Astrocyte (in vitro differentiated cells and primary cell): ENCODE data around the gene PTPRD. TPM values are rescaled to one million over a fixed set of nuclear protein-coding genes. Genes with fewer than 3 reads are reported as not detected.

Experiments used
- DNase-seq: peaks from one replicate; pipeline ENCODE4 v3.0.0-alpha.2; 2010; ENCODE audit warnings: low read depth
- FAIRE-seq: peaks from 2 replicates; lab custom pipeline; 2011; peaks lifted over from hg19 to GRCh38; lab: Jason Lieb, UNC
- H2AFZ ChIP-seq: 2 replicates; pipeline ENCODE4 v1.6.0; 2012; ENCODE audit warnings: low read depth, low read length, inconsistent platforms
- H3K27ac ChIP-seq: 2 replicates; pipeline ENCODE4 v1.5.1; 2011; ENCODE audit warnings: low read depth, low read length, inconsistent platforms
- H3K27me3 ChIP-seq: 2 replicates; pipeline ENCODE4 v1.6.0; 2011; ENCODE audit warnings: low read length, inconsistent platforms; ENCODE audit not compliant: insufficient read depth
- H3K36me3 ChIP-seq: 2 replicates; pipeline ENCODE4 v1.5.1; 2011; ENCODE audit warnings: low read length, inconsistent platforms; ENCODE audit not compliant: insufficient read depth
- H3K4me1 ChIP-seq: 2 replicates; pipeline ENCODE4 v1.5.1; 2011; ENCODE audit warnings: low read length, inconsistent platforms; ENCODE audit not compliant: insufficient read depth
- H3K4me2 ChIP-seq: 2 replicates; pipeline ENCODE4 v1.6.0; 2012; ENCODE audit warnings: low read length, inconsistent platforms
- H3K4me3 ChIP-seq: 2 replicates; pipeline ENCODE4 v1.5.1; 2011; ENCODE audit warnings: low read depth, mild to moderate bottlenecking, low read length, inconsistent platforms; ENCODE audit not compliant: insufficient read depth
- H3K79me2 ChIP-seq: 2 replicates; pipeline ENCODE4 v1.6.0; 2012; ENCODE audit warnings: mild to moderate bottlenecking, low read length, inconsistent platforms; ENCODE audit not compliant: insufficient read depth
- H3K9ac ChIP-seq: 2 replicates; pipeline ENCODE4 v1.6.0; 2012; ENCODE audit warnings: mild to moderate bottlenecking, low read length, inconsistent platforms
- H3K9me3 ChIP-seq: 2 replicates; pipeline ENCODE4 v1.5.1; 2012; ENCODE audit warnings: low read depth, mild to moderate bottlenecking, low read length, inconsistent platforms; ENCODE audit not compliant: insufficient read depth
- H4K20me1 ChIP-seq: 2 replicates; pipeline ENCODE4 v1.6.0; 2012; ENCODE audit warnings: low read length, inconsistent platforms; ENCODE audit not compliant: insufficient read depth
- H3K27ac Mint-ChIP-seq: one replicate; pipeline ENCODE4 v1.8.0; 2021; ENCODE audit warnings: mild to moderate bottlenecking, mixed read lengths; ENCODE audit not compliant: unreplicated experiment
- H3K27me3 Mint-ChIP-seq: one replicate; pipeline ENCODE4 v1.8.0; 2021; ENCODE audit warnings: low read depth, mixed read lengths; ENCODE audit not compliant: unreplicated experiment
- H3K36me3 Mint-ChIP-seq: one replicate; pipeline ENCODE4 v1.8.0; 2021; ENCODE audit warnings: low read depth, mixed read lengths; ENCODE audit not compliant: unreplicated experiment
- H3K4me1 Mint-ChIP-seq: one replicate; pipeline ENCODE4 v1.8.0; 2021; ENCODE audit warnings: low read depth, mixed read lengths; ENCODE audit not compliant: unreplicated experiment
- H3K4me3 Mint-ChIP-seq: one replicate; pipeline ENCODE4 v1.8.0; 2021; ENCODE audit warnings: mild to moderate bottlenecking, moderate library complexity, mixed read lengths; ENCODE audit not compliant: unreplicated experiment
- H3K9me3 Mint-ChIP-seq: one replicate; pipeline ENCODE4 v1.8.0; 2021; ENCODE audit warnings: mild to moderate bottlenecking, mixed read lengths; ENCODE audit not compliant: unreplicated experiment
- EZH2 ChIP-seq: IDR thresholded peaks from 2 replicates; pipeline ENCODE4 v1.6.1; 2012; ENCODE audit warnings: mild to moderate bottlenecking, low read length, inconsistent platforms; ENCODE audit not compliant: insufficient read depth
- total RNA-seq: library from RNA; stranded (reverse); gene quantifications from 2 replicates; pipeline ENCODE4 v1.2.1, GENCODE V29; 2021
- TF ChIP-seq, protein P1 (sequence below): IDR thresholded peaks from 2 replicates; pipeline ENCODE4 v1.5.1; 2011; ENCODE audit warnings: low read depth, mild to moderate bottlenecking, inconsistent platforms, low read length, moderate library complexity; ENCODE audit not compliant: insufficient read depth

PTPRD gene
- total RNA-seq, 1 donor from 2014 or later: 88.1 TPM

GRCh38 chr9:9212963-9213362, 1399.8 kb downstream of the PTPRD start:
- Histone ChIP-seq H3K9ac (no peak overlapping the region), H3K79me2 (no peaks in the 10 kb centered on the region), H3K4me1 (no peaks in the 10 kb centered on the region), H3K4me2 (no peak overlapping the region), H3K27me3 (no peaks in the 10 kb centered on the region), H3K27ac (no peak overlapping the region), H2AFZ (no peak overlapping the region), H4K20me1 (no peaks in the 10 kb centered on the region), H3K9me3 (no peaks in the 10 kb centered on the region), H3K4me3 (no peak overlapping the region), H3K36me3 (no peaks in the 10 kb centered on the region)
- Mint-ChIP-seq H3K27ac (no peak overlapping the region), H3K4me3 (no peak overlapping the region), H3K9me3 (no peaks in the 10 kb centered on the region), H3K36me3 (no peaks in the 10 kb centered on the region), H3K27me3 (no peaks in the 10 kb centered on the region), H3K4me1 (no peaks in the 10 kb centered on the region)
- no peak for FAIRE-seq
- no peak for DNase-seq
- no peak for TF ChIP-seq EZH2
- TF ChIP-seq, protein P1, sequence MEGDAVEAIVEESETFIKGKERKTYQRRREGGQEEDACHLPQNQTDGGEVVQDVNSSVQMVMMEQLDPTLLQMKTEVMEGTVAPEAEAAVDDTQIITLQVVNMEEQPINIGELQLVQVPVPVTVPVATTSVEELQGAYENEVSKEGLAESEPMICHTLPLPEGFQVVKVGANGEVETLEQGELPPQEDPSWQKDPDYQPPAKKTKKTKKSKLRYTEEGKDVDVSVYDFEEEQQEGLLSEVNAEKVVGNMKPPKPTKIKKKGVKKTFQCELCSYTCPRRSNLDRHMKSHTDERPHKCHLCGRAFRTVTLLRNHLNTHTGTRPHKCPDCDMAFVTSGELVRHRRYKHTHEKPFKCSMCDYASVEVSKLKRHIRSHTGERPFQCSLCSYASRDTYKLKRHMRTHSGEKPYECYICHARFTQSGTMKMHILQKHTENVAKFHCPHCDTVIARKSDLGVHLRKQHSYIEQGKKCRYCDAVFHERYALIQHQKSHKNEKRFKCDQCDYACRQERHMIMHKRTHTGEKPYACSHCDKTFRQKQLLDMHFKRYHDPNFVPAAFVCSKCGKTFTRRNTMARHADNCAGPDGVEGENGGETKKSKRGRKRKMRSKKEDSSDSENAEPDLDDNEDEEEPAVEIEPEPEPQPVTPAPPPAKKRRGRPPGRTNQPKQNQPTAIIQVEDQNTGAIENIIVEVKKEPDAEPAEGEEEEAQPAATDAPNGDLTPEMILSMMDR: no peak

DNA sequence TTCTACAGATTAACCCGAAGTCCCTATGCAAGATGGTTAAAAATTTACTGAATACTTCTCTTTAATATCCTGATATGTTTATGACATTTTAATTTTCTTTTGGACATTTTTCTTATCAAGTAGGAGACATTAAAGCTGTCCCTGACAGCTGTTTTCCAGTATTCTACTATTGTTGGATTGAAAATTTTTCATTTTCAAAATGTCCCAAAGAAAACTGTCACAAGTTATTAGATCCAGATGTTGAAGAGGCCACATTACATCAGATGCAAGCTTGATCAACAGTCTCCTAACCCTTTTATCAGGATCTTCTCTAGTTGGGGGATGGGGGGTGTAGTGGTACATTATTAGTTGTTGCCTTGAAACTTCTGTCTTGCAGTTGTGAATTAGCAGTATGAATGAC, 1410.5 kb downstream of the PTPRD start:
- DNase-seq: no peak
- Mint-ChIP-seq H3K9me3 (no peaks in the 10 kb centered on the region), H3K27ac (no peak overlapping the region), H3K36me3 (no peaks in the 10 kb centered on the region), H3K4me1 (no peaks in the 10 kb centered on the region), H3K27me3 (no peaks in the 10 kb centered on the region), H3K4me3 (no peak overlapping the region)
- Histone ChIP-seq H2AFZ (no peak overlapping the region), H3K27me3 (no peaks in the 10 kb centered on the region), H3K9me3 (no peaks in the 10 kb centered on the region), H3K79me2 (no peaks in the 10 kb centered on the region), H3K9ac (no peak overlapping the region), H3K4me3 (no peak overlapping the region), H3K36me3 (no peaks in the 10 kb centered on the region), H3K4me1 (no peaks in the 10 kb centered on the region), H4K20me1 (no peaks in the 10 kb centered on the region), H3K27ac (no peak overlapping the region), H3K4me2 (no peak overlapping the region)
- FAIRE-seq: no peak
- no peak for TF ChIP-seq EZH2
- TF ChIP-seq, protein P1: no peak

DNA sequence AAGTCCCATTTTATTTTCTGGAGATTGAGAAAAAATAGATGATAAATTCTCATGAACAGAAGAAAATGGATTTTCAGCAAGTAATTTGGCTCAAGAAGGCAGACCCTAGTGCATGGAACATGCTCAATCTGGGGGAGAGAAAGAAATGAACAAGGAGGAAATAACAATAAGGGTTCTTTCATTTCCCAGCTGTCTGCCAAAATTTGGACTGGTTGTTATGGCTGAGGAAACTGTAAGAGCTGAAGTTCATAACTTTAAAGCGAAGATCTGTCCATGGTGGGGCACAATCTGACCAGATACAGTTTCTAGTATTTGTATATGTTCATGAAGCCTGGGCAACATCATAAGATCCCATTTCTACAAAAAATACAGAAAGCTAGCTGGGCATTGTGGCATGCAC, 1426.7 kb downstream of the PTPRD start:
- FAIRE-seq (no peak), DNase-seq (no peak)
- TF ChIP-seq, protein P1: no peak
- TF ChIP-seq EZH2: no peak
- Histone ChIP-seq H3K27me3 (no peaks in the 10 kb centered on the region), H3K9me3 (no peaks in the 10 kb centered on the region), H3K4me2 (no peak overlapping the region), H3K9ac (no peak overlapping the region), H3K4me1 (no peaks in the 10 kb centered on the region), H4K20me1 (no peaks in the 10 kb centered on the region), H3K79me2 (no peaks in the 10 kb centered on the region), H3K36me3 (no peaks in the 10 kb centered on the region), H3K27ac (no peak overlapping the region), H2AFZ (no peak overlapping the region), H3K4me3 (no peak overlapping the region)
- no peak overlapping the region for H3K27ac Mint-ChIP-seq
- H3K4me1 Mint-ChIP-seq: no peaks in the 10 kb centered on the region
- no peaks in the 10 kb centered on the region for H3K36me3 Mint-ChIP-seq
- no peak overlapping the region for H3K4me3 Mint-ChIP-seq
- no peaks in the 10 kb centered on the region for H3K27me3 Mint-ChIP-seq
- no peaks in the 10 kb centered on the region for H3K9me3 Mint-ChIP-seq
